Measurements from ENCODE around the gene NRG2.

NRG2 gene

GRCh38 chr5:139925650-139926640 lies 117.2 kb downstream of the NRG2 start:
- no peaks in the 10 kb centered on the region for H3K9me3 ChIP-seq (ENCODE audit: control insufficient read depth, insufficient read depth, low read length)
- no peaks in the 10 kb centered on the region for H3K36me3 ChIP-seq (ENCODE audit: control insufficient read depth, insufficient read depth, low read length)
- H3K4me1 ChIP-seq (ENCODE audit: control insufficient read depth, insufficient read depth, low read length) = no peaks in the 10 kb centered on the region
- H3K9ac ChIP-seq (ENCODE audit: low read depth, low read length) = no peak overlapping the region
- no peak overlapping the region for H3K4me3 ChIP-seq (ENCODE audit: low read depth, low read length)
- H3K27me3 ChIP-seq (ENCODE audit: control insufficient read depth, insufficient read depth, low read length) = peaks cover 2% of the 10 kb centered on the region

DNA sequence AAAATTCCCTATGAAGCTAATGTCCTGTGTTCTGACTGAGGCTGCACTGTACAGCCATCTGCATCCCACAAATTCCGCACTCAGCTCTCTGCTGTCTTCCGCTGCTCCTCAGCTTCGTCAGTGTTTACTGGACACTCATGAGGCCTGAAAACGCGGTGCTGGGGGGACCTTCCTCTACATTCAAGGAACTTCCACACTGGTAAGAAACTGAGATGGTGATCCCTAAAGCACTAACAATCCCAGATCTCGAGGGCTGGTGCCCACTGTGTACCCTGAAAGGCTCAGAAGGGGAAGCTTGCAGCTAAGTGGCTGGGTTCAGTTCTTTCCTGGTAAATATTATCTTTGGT lies 117.9 kb downstream of the NRG2 start:
- no peaks in the 10 kb centered on the region for H3K36me3 ChIP-seq (ENCODE audit: control insufficient read depth, insufficient read depth, low read length)
- H3K4me3 ChIP-seq (ENCODE audit: low read depth, low read length) = no peak overlapping the region
- no peaks in the 10 kb centered on the region for H3K4me1 ChIP-seq (ENCODE audit: control insufficient read depth, insufficient read depth, low read length)
- no peaks in the 10 kb centered on the region for H3K9me3 ChIP-seq (ENCODE audit: control insufficient read depth, insufficient read depth, low read length)
- H3K27me3 ChIP-seq (ENCODE audit: control insufficient read depth, insufficient read depth, low read length) = peaks cover 2% of the 10 kb centered on the region
- no peak overlapping the region for H3K9ac ChIP-seq (ENCODE audit: low read depth, low read length)

GRCh38 chr5:139924294-139925215 lies 118.5 kb downstream of the NRG2 start:
- Histone ChIP-seq H3K9me3 (ENCODE audit: control insufficient read depth, insufficient read depth, low read length) (no peaks in the 10 kb centered on the region), H3K27me3 (ENCODE audit: control insufficient read depth, insufficient read depth, low read length) (peaks cover 4% of the 10 kb centered on the region), H3K4me3 (ENCODE audit: low read depth, low read length) (no peak overlapping the region), H3K36me3 (ENCODE audit: control insufficient read depth, insufficient read depth, low read length) (no peaks in the 10 kb centered on the region), H3K4me1 (ENCODE audit: control insufficient read depth, insufficient read depth, low read length) (no peaks in the 10 kb centered on the region), H3K9ac (ENCODE audit: low read depth, low read length) (no peak overlapping the region)

- Histone ChIP-seq H3K9ac (ENCODE audit: low read depth, low read length) (no peak overlapping the region), H3K4me3 (ENCODE audit: low read depth, low read length) (no peak overlapping the region), H3K4me1 (ENCODE audit: control insufficient read depth, insufficient read depth, low read length) (peaks cover 4% of the 10 kb centered on the region), H3K27me3 (ENCODE audit: control insufficient read depth, insufficient read depth, low read length) (peaks cover 5% of the 10 kb centered on the region), H3K9me3 (ENCODE audit: control insufficient read depth, insufficient read depth, low read length) (no peaks in the 10 kb centered on the region), H3K36me3 (ENCODE audit: control insufficient read depth, insufficient read depth, low read length) (no peaks in the 10 kb centered on the region)
Observed at GRCh38 chr5:139919308-139919707, 123.8 kb downstream of the NRG2 start.

GRCh38 chr5:139915834-139916233 lies 127.3 kb downstream of the NRG2 start:
- H3K9ac ChIP-seq (ENCODE audit: low read depth, low read length) = no peak overlapping the region
- peaks cover 4% of the 10 kb centered on the region for H3K4me1 ChIP-seq (ENCODE audit: control insufficient read depth, insufficient read depth, low read length)
- H3K9me3 ChIP-seq (ENCODE audit: control insufficient read depth, insufficient read depth, low read length) = no peaks in the 10 kb centered on the region
- H3K4me3 ChIP-seq (ENCODE audit: low read depth, low read length) = no peak overlapping the region
- H3K27me3 ChIP-seq (ENCODE audit: control insufficient read depth, insufficient read depth, low read length) = peaks cover 7% of the 10 kb centered on the region
- H3K36me3 ChIP-seq (ENCODE audit: control insufficient read depth, insufficient read depth, low read length) = no peaks in the 10 kb centered on the region

- H3K36me3 ChIP-seq (ENCODE audit: control insufficient read depth, insufficient read depth, low read length) = no peaks in the 10 kb centered on the region
- H3K4me1 ChIP-seq (ENCODE audit: control insufficient read depth, insufficient read depth, low read length) = peaks cover 4% of the 10 kb centered on the region
Observed at GRCh38 chr5:139915266-139915665, 127.8 kb downstream of the NRG2 start.

GRCh38 chr5:139914218-139914807 lies 128.8 kb downstream of the NRG2 start:
- Histone ChIP-seq H3K9me3 (ENCODE audit: control insufficient read depth, insufficient read depth, low read length) (no peaks in the 10 kb centered on the region), H3K9ac (ENCODE audit: low read depth, low read length) (no peak overlapping the region), H3K36me3 (ENCODE audit: control insufficient read depth, insufficient read depth, low read length) (no peaks in the 10 kb centered on the region), H3K27me3 (ENCODE audit: control insufficient read depth, insufficient read depth, low read length) (peaks cover 6% of the 10 kb centered on the region), H3K4me1 (ENCODE audit: control insufficient read depth, insufficient read depth, low read length) (peaks cover 4% of the 10 kb centered on the region), H3K4me3 (ENCODE audit: low read depth, low read length) (no peak overlapping the region)

More at GRCh38 chr5:139915266-139915665, 127.8 kb downstream of the NRG2 start:
- no peak overlapping the region for H3K4me3 ChIP-seq (ENCODE audit: low read depth, low read length)
- no peak overlapping the region for H3K9ac ChIP-seq (ENCODE audit: low read depth, low read length)
- H3K9me3 ChIP-seq (ENCODE audit: control insufficient read depth, insufficient read depth, low read length) = no peaks in the 10 kb centered on the region
- H3K27me3 ChIP-seq (ENCODE audit: control insufficient read depth, insufficient read depth, low read length) = peaks cover 7% of the 10 kb centered on the region

- H3K27me3 ChIP-seq (ENCODE audit: control insufficient read depth, insufficient read depth, low read length) = peaks cover 2% of the 10 kb centered on the region
- no peak overlapping the region for H3K9ac ChIP-seq (ENCODE audit: low read depth, low read length)
- no peaks in the 10 kb centered on the region for H3K9me3 ChIP-seq (ENCODE audit: control insufficient read depth, insufficient read depth, low read length)
- H3K4me1 ChIP-seq (ENCODE audit: control insufficient read depth, insufficient read depth, low read length) = peaks cover 4% of the 10 kb centered on the region
- H3K4me3 ChIP-seq (ENCODE audit: low read depth, low read length) = no peak overlapping the region
- no peaks in the 10 kb centered on the region for H3K36me3 ChIP-seq (ENCODE audit: control insufficient read depth, insufficient read depth, low read length)
Observed at GRCh38 chr5:139912804-139913203, 130.3 kb downstream of the NRG2 start.

GRCh38 chr5:139912158-139912557 lies 130.9 kb downstream of the NRG2 start:
- no peak overlapping the region for H3K9ac ChIP-seq (ENCODE audit: low read depth, low read length)
- H3K4me3 ChIP-seq (ENCODE audit: low read depth, low read length) = no peak overlapping the region
- peaks cover 4% of the 10 kb centered on the region for H3K4me1 ChIP-seq (ENCODE audit: control insufficient read depth, insufficient read depth, low read length)
- H3K9me3 ChIP-seq (ENCODE audit: control insufficient read depth, insufficient read depth, low read length) = no peaks in the 10 kb centered on the region
- H3K27me3 ChIP-seq (ENCODE audit: control insufficient read depth, insufficient read depth, low read length) = peaks cover 8% of the 10 kb centered on the region
- no peaks in the 10 kb centered on the region for H3K36me3 ChIP-seq (ENCODE audit: control insufficient read depth, insufficient read depth, low read length)

GRCh38 chr5:139911425-139912120 lies 131.5 kb downstream of the NRG2 start:
- no peak overlapping the region for H3K4me3 ChIP-seq (ENCODE audit: low read depth, low read length)
- H3K36me3 ChIP-seq (ENCODE audit: control insufficient read depth, insufficient read depth, low read length) = no peaks in the 10 kb centered on the region
- no peak overlapping the region for H3K9ac ChIP-seq (ENCODE audit: low read depth, low read length)
- H3K4me1 ChIP-seq (ENCODE audit: control insufficient read depth, insufficient read depth, low read length) = peaks cover 4% of the 10 kb centered on the region
- no peaks in the 10 kb centered on the region for H3K9me3 ChIP-seq (ENCODE audit: control insufficient read depth, insufficient read depth, low read length)
- H3K27me3 ChIP-seq (ENCODE audit: control insufficient read depth, insufficient read depth, low read length) = peaks cover 14% of the 10 kb centered on the region

DNA sequence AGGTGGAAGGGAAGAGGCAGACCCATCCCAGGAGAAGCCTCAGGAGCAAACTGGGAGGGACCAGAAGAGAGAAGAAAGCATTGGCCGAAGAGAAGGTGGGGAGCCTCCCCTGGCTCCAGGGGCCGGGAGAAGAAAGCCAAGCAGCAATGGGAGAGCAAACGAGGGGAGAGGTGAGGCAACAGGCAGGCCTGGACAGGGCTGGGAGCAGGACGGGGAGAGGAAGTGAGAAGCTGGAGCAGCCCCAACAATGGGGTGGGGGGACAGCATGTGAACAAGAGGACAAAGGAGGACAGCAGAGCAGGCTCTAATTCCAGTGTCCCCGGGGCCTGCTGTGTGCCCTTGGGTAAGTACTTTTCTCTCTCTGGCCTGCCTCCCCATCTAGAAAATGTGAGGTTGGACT lies 132.2 kb downstream of the NRG2 start:
- Histone ChIP-seq H3K4me3 (ENCODE audit: low read depth, low read length) (no peak overlapping the region), H3K36me3 (ENCODE audit: control insufficient read depth, insufficient read depth, low read length) (no peaks in the 10 kb centered on the region), H3K27me3 (ENCODE audit: control insufficient read depth, insufficient read depth, low read length) (peaks cover 19% of the 10 kb centered on the region), H3K9me3 (ENCODE audit: control insufficient read depth, insufficient read depth, low read length) (no peaks in the 10 kb centered on the region), H3K9ac (ENCODE audit: low read depth, low read length) (no peak overlapping the region), H3K4me1 (ENCODE audit: control insufficient read depth, insufficient read depth, low read length) (peaks cover 4% of the 10 kb centered on the region)
